HL-60 (cell line): ENCODE results near the gene RGL1.

Experiments
- CTCF ChIP-seq: IDR thresholded peaks from one replicate; pipeline ENCODE4 v1.5.1; 2011; ENCODE audit warnings: low read length, control low read depth, inconsistent platforms; ENCODE audit not compliant: insufficient read depth
- GABPA ChIP-seq: IDR thresholded peaks from 2 replicates; pipeline ENCODE4 v1.6.1; 2012; ENCODE audit warnings: low read depth

GRCh38 chr1:183936791-183937190, 131.9 kb downstream of the RGL1 start:
- TF ChIP-seq CTCF (no peak), GABPA (no peak)
